H9 (cell line): ENCODE results near the gene FHOD3. TPM values are rescaled to one million over a fixed set of nuclear protein-coding genes. Genes with fewer than 3 reads are reported as not detected.
A peak's percentile ranks its signal among the peaks of the same experiment; 100 is the strongest.

ENCODE experiments used
- DNase-seq: peaks from one replicate; pipeline ENCODE4 v3.0.0-alpha.2; 2017
- H2AFZ ChIP-seq: one replicate; pipeline ENCODE4 v1.6.1; 2013; ENCODE audit warnings: mild to moderate bottlenecking, low read length, control low read depth, moderate library complexity
- H2AK5ac ChIP-seq: 2 replicates; pipeline ENCODE4 v1.6.1; 2013; ENCODE audit warnings: low read length, control low read depth, mixed read lengths; ENCODE audit not compliant: insufficient read length
- H2BK120ac ChIP-seq: one replicate; pipeline ENCODE4 v1.6.1; 2013; ENCODE audit warnings: low read depth, mild to moderate bottlenecking, low read length, control low read depth, inconsistent platforms; ENCODE audit not compliant: poor library complexity, severe bottlenecking
- H2BK12ac ChIP-seq: 2 replicates; pipeline ENCODE4 v1.6.1; 2013; ENCODE audit warnings: low read length, control low read depth, mixed read lengths, low read depth; ENCODE audit not compliant: insufficient read length
- H2BK15ac ChIP-seq: 2 replicates; pipeline ENCODE4 v1.6.1; 2013; ENCODE audit warnings: low read depth, low read length, control low read depth
- H2BK20ac ChIP-seq: one replicate; pipeline ENCODE4 v1.6.1; 2013; ENCODE audit warnings: low read depth, mild to moderate bottlenecking, low read length, control low read depth, inconsistent platforms; ENCODE audit not compliant: poor library complexity, severe bottlenecking
- H2BK5ac ChIP-seq: 2 replicates; pipeline ENCODE4 v1.6.1; 2013; ENCODE audit warnings: low read length, control low read depth, mixed read lengths; ENCODE audit not compliant: insufficient read length
- H3K14ac ChIP-seq: 2 replicates; pipeline ENCODE4 v1.6.1; 2013; ENCODE audit warnings: low read length, control low read depth; ENCODE audit not compliant: insufficient read depth
- H3K18ac ChIP-seq: 2 replicates; pipeline ENCODE4 v1.6.1; 2013; ENCODE audit warnings: low read depth, mild to moderate bottlenecking, mixed read lengths, low read length, control low read depth; ENCODE audit not compliant: insufficient read length
- H3K23ac ChIP-seq: 2 replicates; pipeline ENCODE4 v1.6.1; 2013; ENCODE audit warnings: low read length, control low read depth, mixed read lengths, low read depth; ENCODE audit not compliant: insufficient read length
- H3K23me2 ChIP-seq: 2 replicates; pipeline ENCODE4 v1.6.1; 2013; ENCODE audit warnings: low read depth, mild to moderate bottlenecking, mixed read lengths, low read length, control low read depth; ENCODE audit not compliant: insufficient read length, poor library complexity, severe bottlenecking
- H3K27ac ChIP-seq: 2 replicates; pipeline ENCODE4 v1.5.1; 2013; ENCODE audit warnings: low read length, control low read depth, mixed read lengths, low read depth; ENCODE audit not compliant: insufficient read length
- H3K27me3 ChIP-seq: 2 replicates; pipeline ENCODE4 v1.6.1; 2013; ENCODE audit warnings: low read length, control low read depth, inconsistent platforms; ENCODE audit not compliant: insufficient read depth
- H3K4ac ChIP-seq: 2 replicates; pipeline ENCODE4 v1.6.1; 2013; ENCODE audit warnings: low read depth, mild to moderate bottlenecking, control low read depth, inconsistent platforms, low read length, moderate library complexity
- H3K4me1 ChIP-seq: 2 replicates; pipeline ENCODE4 v1.6.1; 2013; ENCODE audit warnings: low read length, control low read depth, inconsistent platforms; ENCODE audit not compliant: insufficient read depth
- H3K4me2 ChIP-seq: 2 replicates; pipeline ENCODE4 v1.6.1; 2013; ENCODE audit warnings: low read length, control low read depth, mixed read lengths; ENCODE audit not compliant: insufficient read length, insufficient read depth
- H3K56ac ChIP-seq: 2 replicates; pipeline ENCODE4 v1.6.1; 2013; ENCODE audit warnings: low read depth, mild to moderate bottlenecking, mixed read lengths, low read length, control low read depth; ENCODE audit not compliant: insufficient read length
- H3K79me1 ChIP-seq: 2 replicates; pipeline ENCODE4 v1.6.1; 2013; ENCODE audit warnings: low read depth, mild to moderate bottlenecking, moderate library complexity, low read length, control low read depth, inconsistent platforms; ENCODE audit not compliant: insufficient read depth, poor library complexity, severe bottlenecking
- H3K79me2 ChIP-seq: 2 replicates; pipeline ENCODE4 v1.6.1; 2013; ENCODE audit warnings: low read length, control low read depth, inconsistent platforms; ENCODE audit not compliant: insufficient read depth
- H3K9ac ChIP-seq: 2 replicates; pipeline ENCODE4 v1.6.1; 2013; ENCODE audit warnings: low read length, control low read depth, mixed read lengths; ENCODE audit not compliant: insufficient read length; ENCODE audit errors: extremely low read depth
- H3K9me3 ChIP-seq: one replicate; pipeline ENCODE4 v1.6.1; 2013; ENCODE audit warnings: low read depth, low read length, inconsistent platforms; ENCODE audit not compliant: control insufficient read depth
- H3T11ph ChIP-seq: one replicate; pipeline ENCODE4 v1.6.1; 2013; ENCODE audit warnings: mild to moderate bottlenecking, low read length, control low read depth, inconsistent platforms
- H4K20me1 ChIP-seq: one replicate; pipeline ENCODE4 v1.6.1; 2013; ENCODE audit not compliant: control insufficient read depth, insufficient read length, insufficient read depth
- H4K5ac ChIP-seq: 2 replicates; pipeline ENCODE4 v1.6.1; 2013; ENCODE audit warnings: low read depth, mild to moderate bottlenecking, mixed read lengths, low read length, control low read depth; ENCODE audit not compliant: insufficient read length
- H4K8ac ChIP-seq: replicated peaks from 2 replicates; pipeline ENCODE4 v1.6.1; 2013; ENCODE audit warnings: low read length, control low read depth, mixed read lengths, low read depth; ENCODE audit not compliant: insufficient read length
- H4K91ac ChIP-seq: 2 replicates; pipeline ENCODE4 v1.6.1; 2013; ENCODE audit warnings: low read depth, mild to moderate bottlenecking, moderate library complexity, mixed read lengths, low read length, control low read depth; ENCODE audit not compliant: insufficient read length
- H3K27ac Mint-ChIP-seq, 3 experiments: 2 replicates in 2 of 3; 3 replicates in 1 of 3; pipeline ENCODE4 v1.8.0; 2020 to 2021; ENCODE audit warnings: mixed read lengths in 3 of 3, mild to moderate bottlenecking in 1 of 3, moderate library complexity in 1 of 3
- H3K27me3 Mint-ChIP-seq: 2 replicates; pipeline ENCODE4 v1.8.0; 2021; ENCODE audit warnings: low read depth, mild to moderate bottlenecking, moderate library complexity, mixed read lengths
- H3K36me3 Mint-ChIP-seq, 3 experiments: 2 replicates in 2 of 3; 3 replicates in 1 of 3; pipeline ENCODE4 v1.8.0; 2020 to 2021; ENCODE audit warnings: low read depth in 3 of 3, mixed read lengths in 3 of 3; ENCODE audit not compliant: insufficient read depth in 1 of 3
- H3K4me1 Mint-ChIP-seq, 2 experiments: 2 replicates each; pipeline ENCODE4 v1.8.0; 2020; ENCODE audit warnings: mixed read lengths in 2 of 2
- H3K4me3 Mint-ChIP-seq, 2 experiments: 2 replicates in 1 of 2; 3 replicates in 1 of 2; pipeline ENCODE4 v1.8.0; 2020 to 2021; ENCODE audit warnings: mild to moderate bottlenecking in 2 of 2, mixed read lengths in 2 of 2, moderate library complexity in 1 of 2
- H3K9me3 Mint-ChIP-seq, 2 experiments: 2 replicates in 1 of 2; 3 replicates in 1 of 2; pipeline ENCODE4 v1.8.0; 2020; ENCODE audit warnings: mild to moderate bottlenecking in 2 of 2, mixed read lengths in 2 of 2, moderate library complexity in 1 of 2
- WGBS: extraction: QIAGEN DNeasy Blood & Tissue Kit; methylation state at CpG from one replicate; pipeline ENCODE4 v1.1.7; 2013; ENCODE audit warnings: missing lambda C conversion rate, low lambda C conversion rate, mixed read lengths; ENCODE audit not compliant: insufficient read length; ENCODE audit errors: extremely low coverage; 5-methylcytosine and 5-hydroxymethylcytosine counted together
- total RNA-seq: library from RNA; stranded (reverse); gene quantifications from 2 replicates; pipeline ENCODE4 v1.2.1, GENCODE V29; 2021
- TF ChIP-seq, protein P1 (sequence below): fragments of 200-600 bp; sonication (generic); conservative IDR thresholded peaks from 3 replicates; pipeline ENCODE4 v1.8.0; 2021; ENCODE audit warnings: antibody characterized with exemption, mild to moderate bottlenecking

The FHOD3 gene
- total RNA-seq, 1 experiment from 2014 or later: 8.0 TPM

GRCh38 chr18:36688020-36688965, 390.8 kb downstream of the FHOD3 start:
- Histone ChIP-seq H3K23ac (no peak overlapping the region), H2BK12ac (no peak overlapping the region), H4K8ac (no peak overlapping the region), H3K4me2 (no peak overlapping the region), H3K79me2 (no peaks in the 10 kb centered on the region), H4K91ac (no peak overlapping the region), H3K27ac (no peak overlapping the region), H3T11ph (no peak overlapping the region), H2AK5ac (no peak overlapping the region), H2BK5ac (no peak overlapping the region), H3K56ac (no peak overlapping the region), H3K9ac (no peak overlapping the region), H4K5ac (no peak overlapping the region), H3K79me1 (no peaks in the 10 kb centered on the region), H2BK20ac (no peak overlapping the region), H2AFZ (no peak overlapping the region), H3K4me1 (no peaks in the 10 kb centered on the region), H3K23me2 (no peaks in the 10 kb centered on the region), H3K27me3 (no peaks in the 10 kb centered on the region), H3K4ac (no peak overlapping the region), H2BK120ac (no peak overlapping the region), H3K9me3 (no peaks in the 10 kb centered on the region), H2BK15ac (no peak overlapping the region), H4K20me1 (no peaks in the 10 kb centered on the region), H3K18ac (no peak overlapping the region), H3K14ac (no peak overlapping the region)
- H3K27ac Mint-ChIP-seq: no peak overlapping the region
- no CpG with 5 or more reads among the region's 3 CpGs for WGBS
- H3K4me1 Mint-ChIP-seq: no peaks in the 10 kb centered on the region
- peaks cover 2 to 12% (median 8%) of the 10 kb centered on the region in 3 experiments; a peak in 6 of 7 replicates for H3K36me3 Mint-ChIP-seq
- DNase-seq: peak; percentile 64
- TF ChIP-seq, protein P1, sequence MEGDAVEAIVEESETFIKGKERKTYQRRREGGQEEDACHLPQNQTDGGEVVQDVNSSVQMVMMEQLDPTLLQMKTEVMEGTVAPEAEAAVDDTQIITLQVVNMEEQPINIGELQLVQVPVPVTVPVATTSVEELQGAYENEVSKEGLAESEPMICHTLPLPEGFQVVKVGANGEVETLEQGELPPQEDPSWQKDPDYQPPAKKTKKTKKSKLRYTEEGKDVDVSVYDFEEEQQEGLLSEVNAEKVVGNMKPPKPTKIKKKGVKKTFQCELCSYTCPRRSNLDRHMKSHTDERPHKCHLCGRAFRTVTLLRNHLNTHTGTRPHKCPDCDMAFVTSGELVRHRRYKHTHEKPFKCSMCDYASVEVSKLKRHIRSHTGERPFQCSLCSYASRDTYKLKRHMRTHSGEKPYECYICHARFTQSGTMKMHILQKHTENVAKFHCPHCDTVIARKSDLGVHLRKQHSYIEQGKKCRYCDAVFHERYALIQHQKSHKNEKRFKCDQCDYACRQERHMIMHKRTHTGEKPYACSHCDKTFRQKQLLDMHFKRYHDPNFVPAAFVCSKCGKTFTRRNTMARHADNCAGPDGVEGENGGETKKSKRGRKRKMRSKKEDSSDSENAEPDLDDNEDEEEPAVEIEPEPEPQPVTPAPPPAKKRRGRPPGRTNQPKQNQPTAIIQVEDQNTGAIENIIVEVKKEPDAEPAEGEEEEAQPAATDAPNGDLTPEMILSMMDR: peak; percentile 89
- H3K9me3 Mint-ChIP-seq: peaks cover 4 to 7% of the 10 kb centered on the region in 2 experiments; a peak in 4 of 5 replicates
- no peak overlapping the region for H3K4me3 Mint-ChIP-seq
- H3K27me3 Mint-ChIP-seq: no peaks in the 10 kb centered on the region
